Measurements from ENCODE around the gene MRPL23.

MRPL23 gene

DNA sequence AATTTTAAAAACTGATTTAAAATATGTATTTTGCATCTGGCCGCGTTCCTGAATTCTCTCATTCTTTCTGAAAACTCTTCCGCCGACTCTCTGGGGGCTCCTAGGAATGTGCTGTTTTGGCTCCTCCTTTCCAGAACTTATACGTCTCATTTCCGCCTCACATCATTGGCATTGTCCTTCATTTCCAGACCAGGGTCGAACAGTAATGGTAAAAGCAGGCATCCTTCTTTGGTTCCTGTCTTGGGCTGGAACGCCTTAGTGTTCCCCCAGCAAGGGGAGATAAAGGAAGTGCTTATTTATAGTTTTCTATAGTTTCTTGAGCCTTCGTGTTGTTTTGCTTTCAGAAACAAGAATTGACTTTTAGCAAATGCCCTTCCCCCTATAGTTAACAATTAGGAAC is 38.5 kb upstream of the MRPL23 start:
- H3K4me1 Mint-ChIP-seq, result peaks cover 49% of the 10 kb centered on the region
- no peaks in the 10 kb centered on the region for H3K27me3 Mint-ChIP-seq (ENCODE audit: low read depth)
- TF ChIP-seq, protein P1, sequence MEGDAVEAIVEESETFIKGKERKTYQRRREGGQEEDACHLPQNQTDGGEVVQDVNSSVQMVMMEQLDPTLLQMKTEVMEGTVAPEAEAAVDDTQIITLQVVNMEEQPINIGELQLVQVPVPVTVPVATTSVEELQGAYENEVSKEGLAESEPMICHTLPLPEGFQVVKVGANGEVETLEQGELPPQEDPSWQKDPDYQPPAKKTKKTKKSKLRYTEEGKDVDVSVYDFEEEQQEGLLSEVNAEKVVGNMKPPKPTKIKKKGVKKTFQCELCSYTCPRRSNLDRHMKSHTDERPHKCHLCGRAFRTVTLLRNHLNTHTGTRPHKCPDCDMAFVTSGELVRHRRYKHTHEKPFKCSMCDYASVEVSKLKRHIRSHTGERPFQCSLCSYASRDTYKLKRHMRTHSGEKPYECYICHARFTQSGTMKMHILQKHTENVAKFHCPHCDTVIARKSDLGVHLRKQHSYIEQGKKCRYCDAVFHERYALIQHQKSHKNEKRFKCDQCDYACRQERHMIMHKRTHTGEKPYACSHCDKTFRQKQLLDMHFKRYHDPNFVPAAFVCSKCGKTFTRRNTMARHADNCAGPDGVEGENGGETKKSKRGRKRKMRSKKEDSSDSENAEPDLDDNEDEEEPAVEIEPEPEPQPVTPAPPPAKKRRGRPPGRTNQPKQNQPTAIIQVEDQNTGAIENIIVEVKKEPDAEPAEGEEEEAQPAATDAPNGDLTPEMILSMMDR (IDR thresholded peaks at IDR 0.05; ENCODE audit: unreplicated experiment in 3 of 3), result no peak
- peak overlapping the region; percentile 90 to 96 (median 91) for H3K27ac Mint-ChIP-seq
- H3K9me3 Mint-ChIP-seq, result no peaks in the 10 kb centered on the region
- no peaks in the 10 kb centered on the region for H3K36me3 Mint-ChIP-seq (ENCODE audit: low read depth)
- peak overlapping the region in 2 of 3 experiments; percentile 5 to 38 for H3K4me3 Mint-ChIP-seq

DNA sequence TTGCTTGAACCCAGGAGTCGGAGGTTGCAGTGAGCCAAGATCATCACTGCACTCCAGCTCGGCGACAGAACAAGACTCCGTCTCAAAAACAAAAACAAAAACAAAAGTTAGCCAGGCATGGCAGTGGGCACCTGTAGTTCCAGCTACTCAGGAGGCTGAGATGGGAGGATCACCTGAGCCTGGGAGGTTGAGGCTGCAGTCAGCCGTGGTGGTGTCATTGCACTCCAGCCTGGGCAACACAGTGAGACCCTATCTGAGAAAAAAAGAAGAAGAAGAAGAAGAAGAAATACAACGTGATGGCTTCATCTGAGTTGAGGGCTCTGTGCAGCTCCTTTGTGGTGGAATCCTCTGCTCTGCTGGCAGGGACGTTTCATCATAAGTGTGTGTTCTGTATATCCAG is 37.6 kb upstream of the MRPL23 start:
- no peak overlapping the region for H3K4me3 Mint-ChIP-seq
- peak overlapping the region; percentile 27 to 67 (median 61) for H3K27ac Mint-ChIP-seq
- no peaks in the 10 kb centered on the region for H3K27me3 Mint-ChIP-seq (ENCODE audit: low read depth)
- TF ChIP-seq, protein P1 (IDR thresholded peaks at IDR 0.05; ENCODE audit: unreplicated experiment in 3 of 3), result no peak
- H3K36me3 Mint-ChIP-seq (ENCODE audit: low read depth), result peaks cover 4% of the 10 kb centered on the region
- H3K4me1 Mint-ChIP-seq, result peaks cover 50% of the 10 kb centered on the region
- H3K9me3 Mint-ChIP-seq, result no peaks in the 10 kb centered on the region

DNA sequence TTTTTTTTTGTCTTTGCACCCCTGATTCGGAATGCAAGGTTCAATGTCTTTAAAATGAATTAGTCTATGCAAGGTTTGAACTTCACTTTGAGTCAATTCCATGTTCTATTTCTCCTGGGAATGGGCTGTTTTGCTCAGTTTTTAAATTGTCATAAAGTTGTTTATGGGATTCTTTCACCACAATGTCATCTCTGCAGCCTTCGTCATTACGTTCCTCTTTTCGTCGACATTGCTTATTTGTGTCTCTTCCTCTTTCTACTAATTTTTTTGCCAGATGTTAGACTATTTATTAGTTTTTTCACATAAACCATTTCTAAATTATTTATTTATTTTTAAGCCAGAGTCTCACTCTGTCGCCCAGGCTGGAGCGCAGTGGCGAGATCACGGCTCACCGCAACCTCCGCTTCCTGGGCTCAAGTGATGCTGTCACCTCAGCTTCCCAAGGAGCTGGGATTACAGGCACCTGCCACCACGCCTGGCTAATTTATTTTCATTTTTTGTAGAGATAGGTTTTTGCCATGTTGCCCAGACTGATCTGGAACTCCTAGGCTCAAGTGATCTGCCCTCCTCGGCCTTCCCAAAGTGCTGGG is 34.7 kb upstream of the MRPL23 start:
- no peak overlapping the region for H3K4me3 Mint-ChIP-seq
- H3K4me1 Mint-ChIP-seq, result peaks cover 54% of the 10 kb centered on the region
- TF ChIP-seq, protein P1 (IDR thresholded peaks at IDR 0.05; ENCODE audit: unreplicated experiment in 3 of 3), result no peak
- H3K27ac Mint-ChIP-seq, result peak overlapping the region; percentile 61 to 94 (median 88)
- H3K9me3 Mint-ChIP-seq, result no peaks in the 10 kb centered on the region
- no peaks in the 10 kb centered on the region for H3K27me3 Mint-ChIP-seq (ENCODE audit: low read depth)
- H3K36me3 Mint-ChIP-seq (ENCODE audit: low read depth), result peaks cover 11% of the 10 kb centered on the region

DNA sequence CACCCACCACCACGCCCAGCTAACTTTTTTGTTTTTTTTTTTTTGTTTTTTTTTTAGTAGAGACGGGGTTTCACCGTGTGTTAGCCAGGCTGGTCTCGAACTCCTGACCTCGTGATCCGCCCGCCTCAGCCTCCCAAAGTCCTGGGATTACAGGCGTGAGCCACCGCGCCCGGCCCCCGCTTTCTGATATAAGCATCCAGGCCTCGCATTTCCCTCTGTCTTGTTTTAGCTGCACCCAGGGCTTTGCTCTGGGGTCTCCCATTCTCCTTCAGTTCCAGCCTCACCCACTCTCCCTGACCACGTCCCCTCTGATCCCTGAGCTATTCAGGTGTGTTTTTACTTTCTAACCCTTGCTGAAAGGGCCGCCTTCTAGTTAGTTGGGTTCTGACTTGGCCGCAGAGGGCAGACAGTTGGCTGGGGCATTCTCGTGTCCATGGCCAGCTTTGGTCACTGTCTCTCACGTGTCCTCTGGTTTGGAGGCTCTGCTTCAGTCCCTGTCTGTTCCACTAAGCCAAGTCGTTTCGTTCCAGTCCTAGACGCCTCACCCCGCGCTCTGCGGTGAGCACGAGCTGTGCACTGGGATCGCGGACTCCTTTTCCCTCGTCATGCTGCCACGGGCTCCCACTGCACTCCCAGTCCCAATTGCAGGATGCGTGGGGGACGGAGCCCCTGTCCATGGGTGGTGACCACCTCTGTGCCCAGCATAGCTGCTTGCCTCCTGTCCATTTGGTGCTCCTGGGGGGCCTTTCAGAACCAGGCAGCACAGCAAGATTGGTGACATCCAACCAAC is 33.7 kb upstream of the MRPL23 start:
- TF ChIP-seq, protein P1 (IDR thresholded peaks at IDR 0.05; ENCODE audit: unreplicated experiment in 3 of 3), result no peak
- H3K27me3 Mint-ChIP-seq (ENCODE audit: low read depth), result no peaks in the 10 kb centered on the region
- peaks cover 11% of the 10 kb centered on the region for H3K36me3 Mint-ChIP-seq (ENCODE audit: low read depth)
- no peak overlapping the region for H3K4me3 Mint-ChIP-seq
- H3K4me1 Mint-ChIP-seq, result peaks cover 46% of the 10 kb centered on the region
- no peaks in the 10 kb centered on the region for H3K9me3 Mint-ChIP-seq
- peak overlapping the region; percentile 82 to 88 (median 83) for H3K27ac Mint-ChIP-seq

DNA sequence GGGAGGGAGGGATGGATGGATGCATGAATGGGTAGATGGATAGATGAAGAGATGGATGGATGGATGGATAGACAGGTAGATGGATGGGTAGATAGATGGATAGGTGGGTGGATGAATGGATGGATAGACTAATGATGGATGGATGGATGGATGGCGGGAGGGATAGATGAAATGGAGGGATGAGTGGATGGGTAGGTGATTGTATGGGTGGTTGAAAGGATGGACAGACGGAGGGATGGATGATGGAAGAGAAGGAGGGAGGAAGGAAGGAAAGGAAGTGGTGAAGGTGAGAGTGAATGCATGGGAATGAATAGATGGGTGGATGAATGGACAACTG is 31.4 kb upstream of the MRPL23 start:
- H3K9me3 Mint-ChIP-seq, result no peaks in the 10 kb centered on the region
- TF ChIP-seq, protein P1 (IDR thresholded peaks at IDR 0.05; ENCODE audit: unreplicated experiment in 3 of 3), result no peak
- peak overlapping the region in 2 of 3 experiments; percentile 12 to 88 for H3K27ac Mint-ChIP-seq
- H3K36me3 Mint-ChIP-seq (ENCODE audit: low read depth), result peaks cover 11% of the 10 kb centered on the region
- no peaks in the 10 kb centered on the region for H3K27me3 Mint-ChIP-seq (ENCODE audit: low read depth)
- peaks cover 45% of the 10 kb centered on the region for H3K4me1 Mint-ChIP-seq
- no peak overlapping the region for H3K4me3 Mint-ChIP-seq
